GM18870 (cell line): ENCODE data around the gene TAC3.
"Not testable (repeated sequence)": the region's sequence is repeated elsewhere in the genome, so short reads cannot be mapped to it uniquely, and the experiment has no call there.

Source experiments
- ATAC-seq: cut with Tn5 transposase; IDR thresholded peaks from one replicate; pipeline ENCODE4 v1.9.1; 2021; ENCODE audit warnings: moderate library complexity; ENCODE audit not compliant: unreplicated experiment

Gene TAC3

DNA sequence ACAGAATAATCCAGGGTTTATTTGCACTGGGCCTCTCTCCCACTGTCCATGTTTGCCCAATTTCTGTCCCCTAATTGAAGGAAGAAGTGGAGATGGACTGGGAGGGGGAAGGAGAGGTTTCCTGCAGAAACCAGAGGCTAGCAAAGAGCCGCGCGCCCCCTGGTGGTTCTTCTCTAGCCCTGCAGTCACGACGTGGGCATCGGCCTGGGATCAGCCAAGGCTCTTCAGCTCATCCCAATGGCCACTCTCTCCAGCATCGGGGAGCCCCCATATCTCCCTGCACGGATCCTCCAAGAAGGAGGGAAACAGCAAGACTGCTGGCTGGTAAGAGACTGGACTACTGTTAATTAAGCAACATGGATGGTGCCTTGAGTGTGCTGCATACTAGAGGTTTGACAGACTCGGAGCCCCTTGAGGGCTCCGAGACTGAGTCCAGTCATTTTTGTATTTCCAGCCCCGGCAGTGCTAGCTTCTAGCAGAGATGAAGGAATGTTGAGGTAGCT is 28.7 kb downstream of the TAC3 start:
- ATAC-seq = no peak

DNA sequence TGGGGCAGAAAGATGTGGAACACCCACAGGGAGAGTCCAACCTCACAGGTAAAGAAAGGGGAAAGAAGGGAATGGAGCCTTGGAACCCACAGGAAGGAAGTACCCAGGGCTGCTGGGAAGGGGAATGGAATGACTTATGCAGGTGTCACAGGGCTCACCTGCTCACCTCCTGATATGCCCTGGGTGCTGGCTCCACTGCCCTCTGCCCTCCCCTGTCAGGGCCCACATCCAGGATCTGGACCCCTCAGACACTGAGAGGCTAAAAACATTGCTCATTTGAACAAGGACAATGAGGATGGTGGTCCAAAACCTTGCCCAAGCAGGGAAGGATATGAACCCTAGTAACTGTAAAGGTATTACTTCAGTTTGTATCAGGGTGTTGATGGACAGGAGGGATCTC is 29.3 kb downstream of the TAC3 start:
- ATAC-seq = no peak

GRCh38 chr12:56985714-56986113 is 30.6 kb downstream of the TAC3 start:
- not testable (repeated sequence) for ATAC-seq

- no peak for ATAC-seq
Observed at GRCh38 chr12:56983386-56983785, 32.9 kb downstream of the TAC3 start.

DNA sequence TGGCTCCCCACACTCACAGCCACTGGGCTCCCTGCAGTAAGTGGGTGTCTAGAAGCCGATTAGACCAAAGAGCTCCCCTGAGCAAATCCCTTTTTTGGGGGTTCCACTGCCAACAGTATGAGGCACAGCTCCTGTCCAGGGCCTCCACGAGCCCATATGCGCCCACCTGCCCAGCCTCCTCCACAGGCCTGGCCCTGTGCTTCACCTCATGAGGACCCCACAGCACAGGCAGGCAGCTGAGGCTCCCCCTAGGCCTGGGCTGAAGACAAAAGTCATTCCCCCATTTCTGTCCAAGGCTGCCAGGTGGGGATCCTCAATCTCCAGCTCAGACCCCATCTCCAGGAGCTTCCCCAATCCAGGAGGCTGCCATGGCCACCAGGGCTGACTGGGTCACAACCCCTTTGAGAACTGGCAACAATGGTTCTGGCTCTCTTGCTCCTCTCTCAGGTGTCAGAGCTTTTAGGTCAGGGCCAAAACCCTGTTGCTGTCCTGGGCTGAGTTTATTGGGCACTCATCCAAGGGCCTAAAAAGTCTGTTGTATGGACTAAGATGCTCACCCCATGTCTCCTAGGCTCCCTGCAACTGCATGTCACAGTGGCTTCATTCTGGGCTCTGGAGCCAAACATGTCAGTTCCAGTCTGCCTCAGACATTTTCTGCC is 33.6 kb downstream of the TAC3 start:
- not testable (repeated sequence) for ATAC-seq

DNA sequence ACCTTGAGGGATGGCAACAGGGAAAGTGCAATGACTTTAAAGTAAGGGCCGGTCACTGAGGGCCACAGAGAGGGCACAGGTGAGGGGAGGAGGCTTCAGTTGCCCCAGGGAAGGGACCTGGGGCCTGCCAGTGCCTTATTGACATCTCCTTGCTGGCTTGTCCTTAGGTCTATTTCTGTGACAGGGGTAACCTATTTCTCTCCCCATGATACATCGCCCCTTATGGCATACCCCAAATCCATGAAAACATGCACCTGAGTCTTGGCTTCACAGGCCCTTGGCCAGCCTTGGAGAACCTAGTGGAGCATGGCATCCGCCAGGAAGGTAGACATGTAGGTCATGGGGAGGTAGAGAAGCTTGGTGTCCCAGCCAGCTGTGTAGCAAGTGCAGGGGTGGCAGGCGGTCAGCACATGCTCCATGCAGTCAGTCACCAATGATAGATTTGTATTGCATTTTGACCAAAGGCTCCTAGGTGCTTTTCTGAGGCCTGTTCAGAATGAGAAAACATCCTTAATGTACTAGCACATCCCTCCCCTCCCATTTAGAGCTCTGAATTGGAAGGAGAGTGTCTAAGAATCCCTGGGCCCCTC is 35.3 kb downstream of the TAC3 start:
- ATAC-seq = no peak

- no peak for ATAC-seq
Observed at GRCh38 chr12:56980268-56980667, 36.1 kb downstream of the TAC3 start.

- ATAC-seq = no peak
Observed at GRCh38 chr12:56979628-56980027, 36.7 kb downstream of the TAC3 start.

DNA sequence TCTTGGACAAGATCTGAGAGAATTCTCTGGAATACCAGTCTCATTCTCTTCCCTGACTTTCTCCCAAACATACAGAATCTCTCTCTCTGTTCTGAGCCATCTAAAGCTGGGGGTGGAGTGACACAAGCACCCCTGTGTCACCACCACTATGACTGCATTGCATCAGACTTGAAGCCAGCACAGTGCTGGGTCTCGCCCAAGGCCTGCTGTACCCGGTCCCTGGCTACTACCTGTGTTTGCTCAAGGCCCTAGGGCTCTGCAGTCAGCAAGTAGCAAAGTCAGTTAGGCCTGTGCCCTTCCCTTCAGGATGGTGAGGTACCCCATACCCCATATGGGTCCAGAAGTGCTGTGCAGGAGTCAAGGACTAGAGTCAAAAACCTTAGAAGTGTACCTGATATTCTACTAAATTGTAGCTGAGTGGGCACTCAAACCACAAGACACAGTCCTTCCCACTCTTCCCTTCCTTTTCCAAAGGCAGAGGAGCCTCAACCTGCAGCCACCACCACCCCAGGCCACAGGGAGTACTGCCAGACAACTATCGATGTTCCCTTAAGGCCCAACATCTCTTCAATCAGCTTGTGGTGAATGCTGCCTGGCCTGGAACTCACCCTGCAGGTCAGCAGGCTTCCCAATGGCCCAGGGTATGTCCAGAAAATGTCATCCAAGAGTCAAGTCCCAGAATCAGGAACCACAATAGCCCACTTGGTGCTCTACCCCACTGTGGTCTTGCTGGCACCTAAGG is 37.8 kb downstream of the TAC3 start:
- no peak for ATAC-seq

- ATAC-seq = not testable (repeated sequence)
Observed at GRCh38 chr12:56977361-56977760, 39.0 kb downstream of the TAC3 start.

DNA sequence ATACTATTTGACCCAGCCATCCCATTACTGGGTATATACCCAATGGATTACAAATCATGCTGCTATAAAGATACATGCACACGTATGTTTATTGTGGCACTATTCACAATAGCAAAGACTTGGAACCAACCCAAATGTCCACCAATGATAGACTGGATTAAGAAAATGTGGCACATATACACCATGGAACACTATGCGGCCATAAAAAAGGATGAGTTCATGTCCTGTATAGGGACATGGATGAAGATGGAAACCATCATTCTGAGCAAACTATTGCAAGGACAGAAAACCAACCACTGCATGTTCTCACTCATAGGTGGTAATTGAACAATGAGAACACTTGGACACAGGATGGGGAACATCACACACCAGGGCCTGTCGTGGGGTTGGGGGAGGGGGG is 42.1 kb downstream of the TAC3 start:
- ATAC-seq = not testable (repeated sequence)

GRCh38 chr12:56968910-56969309 is 47.4 kb downstream of the TAC3 start:
- ATAC-seq = not testable (repeated sequence)

DNA sequence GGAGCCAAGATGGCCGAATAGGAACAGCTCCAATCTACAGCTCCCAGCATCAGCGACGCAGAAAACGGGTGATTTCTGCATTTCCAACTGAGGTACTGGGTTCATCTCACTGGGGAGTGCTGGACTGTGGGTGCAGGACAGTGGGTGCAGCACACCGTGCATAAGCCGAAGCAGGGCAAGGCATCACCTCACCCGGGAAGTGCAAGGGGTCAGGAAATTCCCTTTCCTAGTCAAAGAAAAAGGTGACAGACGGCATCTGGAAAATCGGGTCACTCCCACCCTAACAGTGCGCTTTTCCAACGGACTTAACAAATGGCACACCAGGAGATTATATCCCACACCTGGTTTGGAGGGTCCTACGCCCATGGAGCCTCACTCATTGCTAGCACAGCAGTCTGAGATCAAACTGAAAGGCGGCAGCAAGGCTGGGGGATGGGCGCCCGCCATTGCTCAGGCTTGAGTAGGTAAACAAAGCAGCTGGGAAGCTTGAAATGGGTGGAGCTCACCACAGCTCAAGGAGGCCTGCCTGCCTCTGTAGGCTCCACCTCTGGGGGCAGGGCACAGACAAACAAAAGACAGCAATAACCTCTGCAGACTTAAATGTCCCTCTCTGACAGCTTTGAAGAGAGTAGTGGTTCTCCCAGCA is 50.2 kb downstream of the TAC3 start:
- not testable (repeated sequence) for ATAC-seq

DNA sequence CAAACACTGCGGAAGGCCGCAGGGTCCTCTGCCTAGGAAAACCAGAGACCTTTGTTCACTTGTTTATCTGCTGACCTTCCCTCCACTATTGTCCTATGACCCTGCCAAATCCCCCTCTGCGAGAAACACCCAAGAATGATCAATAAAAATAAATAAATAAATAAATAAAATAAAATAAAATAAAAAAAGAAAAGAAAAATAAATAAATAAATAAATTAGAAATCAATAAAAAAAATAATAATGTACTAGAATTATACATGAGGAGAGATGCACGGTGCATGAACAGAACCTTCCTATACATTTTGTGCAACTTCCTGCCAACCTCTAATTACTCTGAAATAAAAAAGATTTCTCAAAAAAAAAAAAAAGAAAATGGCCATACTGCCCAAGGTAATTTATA is 51.2 kb downstream of the TAC3 start:
- not testable (repeated sequence) for ATAC-seq

GRCh38 chr12:56963557-56963956 is 52.8 kb downstream of the TAC3 start:
- not testable (repeated sequence) for ATAC-seq

- not testable (repeated sequence) for ATAC-seq
Observed at GRCh38 chr12:56962247-56962646, 54.1 kb downstream of the TAC3 start.
